ENCODE data around the gene ACO2.

- TF ChIP-seq POLR2A (IDR thresholded peaks at IDR 0.05), result no peak
- TF ChIP-seq, protein P1, sequence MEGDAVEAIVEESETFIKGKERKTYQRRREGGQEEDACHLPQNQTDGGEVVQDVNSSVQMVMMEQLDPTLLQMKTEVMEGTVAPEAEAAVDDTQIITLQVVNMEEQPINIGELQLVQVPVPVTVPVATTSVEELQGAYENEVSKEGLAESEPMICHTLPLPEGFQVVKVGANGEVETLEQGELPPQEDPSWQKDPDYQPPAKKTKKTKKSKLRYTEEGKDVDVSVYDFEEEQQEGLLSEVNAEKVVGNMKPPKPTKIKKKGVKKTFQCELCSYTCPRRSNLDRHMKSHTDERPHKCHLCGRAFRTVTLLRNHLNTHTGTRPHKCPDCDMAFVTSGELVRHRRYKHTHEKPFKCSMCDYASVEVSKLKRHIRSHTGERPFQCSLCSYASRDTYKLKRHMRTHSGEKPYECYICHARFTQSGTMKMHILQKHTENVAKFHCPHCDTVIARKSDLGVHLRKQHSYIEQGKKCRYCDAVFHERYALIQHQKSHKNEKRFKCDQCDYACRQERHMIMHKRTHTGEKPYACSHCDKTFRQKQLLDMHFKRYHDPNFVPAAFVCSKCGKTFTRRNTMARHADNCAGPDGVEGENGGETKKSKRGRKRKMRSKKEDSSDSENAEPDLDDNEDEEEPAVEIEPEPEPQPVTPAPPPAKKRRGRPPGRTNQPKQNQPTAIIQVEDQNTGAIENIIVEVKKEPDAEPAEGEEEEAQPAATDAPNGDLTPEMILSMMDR (IDR thresholded peaks at IDR 0.05), result no peak
Measured at GRCh38 chr22:41481131-41481830, 12.4 kb downstream of the ACO2 start.

All from body of pancreas (tissue), 4 donors.